HEK293T (cell line): ENCODE data around the gene BTBD9.

Experiments
- CTCF ChIA-PET: fragments of 350-600 bp; formaldehyde crosslinking; extraction: SDS; loops from one replicate; lab custom pipeline; 2021; ENCODE audit warnings: antibody characterized with exemption, inconsistent platforms; lab: Yijun Ruan, JAX
- POLR2A ChIA-PET: fragments of 350-600 bp; formaldehyde crosslinking; extraction: SDS; loops from one replicate; lab custom pipeline; 2020; ENCODE audit warnings: antibody characterized with exemption, inconsistent platforms; lab: Yijun Ruan, JAX
- DNase-seq: peaks from one replicate; pipeline ENCODE4 v3.0.0; 2012; ENCODE audit warnings: mixed read lengths; ENCODE audit errors: extremely low spot score
- ARNT ChIP-seq: fragments of 450-650 bp; IDR thresholded peaks from 2 replicates; pipeline ENCODE4 v1.6.1; 2017; ENCODE audit warnings: mild to moderate bottlenecking
- BHLHE40 ChIP-seq: fragments of 450-650 bp; IDR thresholded peaks from 2 replicates; pipeline ENCODE4 v1.6.1; 2016; ENCODE audit warnings: mild to moderate bottlenecking, moderate library complexity, borderline replicate concordance
- CTBP1 ChIP-seq: fragments of 450-650 bp; IDR thresholded peaks from 2 replicates; pipeline ENCODE4 v1.6.1; 2016; ENCODE audit warnings: borderline replicate concordance
- ELF4 ChIP-seq: fragments of 450-650 bp; IDR thresholded peaks from 2 replicates; pipeline ENCODE4 v1.6.1; 2017; ENCODE audit warnings: antibody characterized with exemption
- FOXA1 ChIP-seq: fragments of 450-650 bp; IDR thresholded peaks from 2 replicates; pipeline ENCODE4 v1.6.1; 2016; ENCODE audit warnings: mild to moderate bottlenecking
- FOXK2 ChIP-seq: fragments of 450-650 bp; IDR thresholded peaks from 2 replicates; pipeline ENCODE4 v1.6.1; 2016; ENCODE audit warnings: mild to moderate bottlenecking
- FOXM1 ChIP-seq: fragments of 450-650 bp; IDR thresholded peaks from 2 replicates; pipeline ENCODE4 v1.6.1; 2017; ENCODE audit warnings: mild to moderate bottlenecking, borderline replicate concordance
- HDGF ChIP-seq: fragments of 450-650 bp; IDR thresholded peaks from 2 replicates; pipeline ENCODE4 v1.6.1; 2017; ENCODE audit warnings: antibody characterized with exemption, borderline replicate concordance
- L3MBTL2 ChIP-seq: fragments of 450-650 bp; conservative IDR thresholded peaks from 2 replicates; pipeline ENCODE4 v1.6.1; 2016; ENCODE audit warnings: mild to moderate bottlenecking
- LEF1 ChIP-seq: fragments of 450-650 bp; IDR thresholded peaks from 2 replicates; pipeline ENCODE4 v1.6.1; 2017; ENCODE audit warnings: mild to moderate bottlenecking, borderline replicate concordance
- NFRKB ChIP-seq: fragments of 450-650 bp; IDR thresholded peaks from 2 replicates; pipeline ENCODE4 v1.6.1; 2016; ENCODE audit warnings: mild to moderate bottlenecking, moderate library complexity
- PKNOX1 ChIP-seq: fragments of 450-650 bp; IDR thresholded peaks from 2 replicates; pipeline ENCODE4 v1.6.1; 2016
- SP1 ChIP-seq: fragments of 450-650 bp; IDR thresholded peaks from 2 replicates; pipeline ENCODE4 v1.6.1; 2017
- SUZ12 ChIP-seq: fragments of 450-650 bp; IDR thresholded peaks from 2 replicates; pipeline ENCODE4 v1.6.1; 2016; ENCODE audit warnings: mild to moderate bottlenecking
- TARDBP ChIP-seq: fragments of 450-650 bp; IDR thresholded peaks from 2 replicates; pipeline ENCODE4 v1.6.1; 2016
- ZNF384 ChIP-seq: fragments of 450-650 bp; IDR thresholded peaks from 2 replicates; pipeline ENCODE4 v1.6.1; 2016

Gene BTBD9

GRCh38 chr6:38244869-38245268 lies 394.9 kb downstream of the BTBD9 start:
- TF ChIP-seq ZNF384 (no peak), SP1 (no peak), ELF4 (no peak), CTBP1 (no peak), FOXM1 (no peak), LEF1 (no peak), L3MBTL2 (no peak)
- CTCF ChIA-PET = no interaction called here
- no peak for DNase-seq
- POLR2A ChIA-PET = no interaction called here

GRCh38 chr6:38241200-38241871 lies 398.4 kb downstream of the BTBD9 start:
- POLR2A ChIA-PET = no interaction called here
- CTCF ChIA-PET = no interaction called here
- no peak for TF ChIP-seq L3MBTL2
- TF ChIP-seq SUZ12 = no peak
- no peak for TF ChIP-seq FOXK2
- no peak for DNase-seq

- ChIA-PET CTCF (no interaction called here), POLR2A (no interaction called here)
- TF ChIP-seq SUZ12 = no peak
- no peak for TF ChIP-seq SP1
- no peak for DNase-seq
Observed at GRCh38 chr6:38239719-38240451, 399.8 kb downstream of the BTBD9 start.

- no peak for TF ChIP-seq BHLHE40
- no peak for TF ChIP-seq PKNOX1
- no peak for TF ChIP-seq FOXA1
- no peak for TF ChIP-seq CTBP1
- TF ChIP-seq ZNF384 = no peak
- TF ChIP-seq FOXK2 = no peak
- TF ChIP-seq ELF4 = no peak
- TF ChIP-seq SUZ12 = no peak
- TF ChIP-seq SP1 = no peak
- no peak for TF ChIP-seq L3MBTL2
- TF ChIP-seq TARDBP = no peak
- TF ChIP-seq NFRKB = no peak
- no peak for TF ChIP-seq HDGF
- TF ChIP-seq FOXM1 = no peak
- no peak for TF ChIP-seq LEF1
- TF ChIP-seq ARNT = no peak
- CTCF ChIA-PET = no interaction called here
- POLR2A ChIA-PET = no interaction called here
- DNase-seq = no peak
Observed at GRCh38 chr6:38236631-38237030, 403.1 kb downstream of the BTBD9 start.

GRCh38 chr6:38234934-38235682 lies 404.6 kb downstream of the BTBD9 start:
- CTCF ChIA-PET = no interaction called here
- no peak for TF ChIP-seq NFRKB
- TF ChIP-seq FOXA1 = no peak
- no peak for TF ChIP-seq FOXM1
- TF ChIP-seq FOXK2 = no peak
- no peak for TF ChIP-seq HDGF
- no peak for TF ChIP-seq ZNF384
- no peak for TF ChIP-seq LEF1
- TF ChIP-seq PKNOX1 = no peak
- POLR2A ChIA-PET = no interaction called here
- DNase-seq = no peak

GRCh38 chr6:38234141-38234540 lies 405.6 kb downstream of the BTBD9 start:
- CTCF ChIA-PET = no interaction called here
- DNase-seq = no peak
- TF ChIP-seq ZNF384 (no peak), ELF4 (no peak)
- POLR2A ChIA-PET = no interaction called here

GRCh38 chr6:38233161-38233791 lies 406.5 kb downstream of the BTBD9 start:
- CTCF ChIA-PET = no interaction called here
- POLR2A ChIA-PET = no interaction called here
- TF ChIP-seq SP1 (no peak), ELF4 (no peak), SUZ12 (no peak), LEF1 (no peak)
- no peak for DNase-seq
